LNCAP (cell line): ENCODE data around the gene HSF4.

Experiments
- CTCF ChIP-seq: fragments of 450-650 bp; IDR thresholded peaks from 2 replicates; pipeline ENCODE4 v1.5.1; 2017; ENCODE audit warnings: mild to moderate bottlenecking

Gene HSF4

GRCh38 chr16:67170949-67171649 lies 6.6 kb downstream of the HSF4 start:
- TF ChIP-seq CTCF: no peak

- TF ChIP-seq CTCF: no peak
These were observed 8.8 kb downstream of the HSF4 start for GRCh38 chr16:67173323-67173722.

- TF ChIP-seq CTCF: peak; percentile 37; the same call in 1 of the 2 replicates
These were observed 9.5 kb downstream of the HSF4 start for GRCh38 chr16:67173808-67174705.

- TF ChIP-seq CTCF: no peak
These were observed 10.2 kb downstream of the HSF4 start for GRCh38 chr16:67174706-67175231.

- TF ChIP-seq CTCF: no peak
These were observed 12.1 kb downstream of the HSF4 start for GRCh38 chr16:67176662-67177061.

GRCh38 chr16:67177743-67178699 lies 13.5 kb downstream of the HSF4 start:
- TF ChIP-seq CTCF: no peak
